Measurements from ENCODE around the gene ITGB1BP1.

ITGB1BP1 gene

DNA sequence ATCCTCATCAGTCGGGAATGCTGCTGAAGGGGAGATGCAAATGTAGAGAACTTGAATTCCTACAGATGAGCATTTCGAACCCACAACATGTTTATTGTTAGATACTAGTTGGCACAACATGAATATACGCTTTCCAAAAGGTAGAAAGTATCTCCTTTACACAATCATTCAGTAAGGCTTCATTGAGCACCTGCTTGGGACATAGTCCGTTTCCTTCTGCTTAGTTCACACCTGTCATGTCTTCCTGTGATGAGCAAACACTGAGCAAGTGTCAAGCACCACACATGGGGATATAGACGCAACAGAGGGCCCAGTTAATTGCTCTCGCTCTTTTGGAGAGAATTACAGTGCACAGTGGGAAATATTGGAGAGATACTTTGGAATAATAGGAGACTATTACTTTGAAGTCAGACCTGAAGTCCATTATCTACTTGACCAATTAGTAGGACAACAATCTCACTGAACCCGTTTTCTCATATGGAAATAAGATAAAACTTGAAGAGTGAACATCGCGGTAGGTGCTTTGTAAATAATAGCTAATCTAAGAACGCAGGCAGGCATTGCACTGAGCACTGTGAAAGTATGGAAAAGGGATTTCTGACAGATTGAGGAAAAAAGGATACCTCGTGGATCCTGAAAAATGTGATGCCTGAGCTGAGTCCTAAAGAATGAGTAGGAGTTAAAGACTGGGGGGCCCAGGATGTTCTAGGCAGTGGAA lies 1.3 kb upstream of the ITGB1BP1 start:
- DNase-seq, result no peak

DNA sequence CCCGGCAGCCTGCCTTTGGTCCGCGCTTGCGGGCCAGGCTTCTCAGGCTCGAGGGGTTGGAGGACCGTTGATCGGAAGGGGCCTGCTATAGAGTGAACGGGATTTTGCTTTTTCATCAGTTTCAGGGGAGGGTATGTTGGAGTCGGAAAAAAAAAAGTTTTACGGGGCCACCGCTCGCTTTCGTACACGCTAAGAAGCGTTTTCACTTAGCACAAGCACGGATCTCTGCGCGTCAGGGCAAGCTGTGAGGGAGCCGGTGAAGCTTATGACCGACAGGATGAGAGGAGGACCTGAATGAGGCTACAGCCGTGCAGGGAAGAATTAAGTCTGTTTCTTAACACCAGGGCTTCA lies 569 bp upstream of the ITGB1BP1 start:
- DNase-seq, result no peak

DNA sequence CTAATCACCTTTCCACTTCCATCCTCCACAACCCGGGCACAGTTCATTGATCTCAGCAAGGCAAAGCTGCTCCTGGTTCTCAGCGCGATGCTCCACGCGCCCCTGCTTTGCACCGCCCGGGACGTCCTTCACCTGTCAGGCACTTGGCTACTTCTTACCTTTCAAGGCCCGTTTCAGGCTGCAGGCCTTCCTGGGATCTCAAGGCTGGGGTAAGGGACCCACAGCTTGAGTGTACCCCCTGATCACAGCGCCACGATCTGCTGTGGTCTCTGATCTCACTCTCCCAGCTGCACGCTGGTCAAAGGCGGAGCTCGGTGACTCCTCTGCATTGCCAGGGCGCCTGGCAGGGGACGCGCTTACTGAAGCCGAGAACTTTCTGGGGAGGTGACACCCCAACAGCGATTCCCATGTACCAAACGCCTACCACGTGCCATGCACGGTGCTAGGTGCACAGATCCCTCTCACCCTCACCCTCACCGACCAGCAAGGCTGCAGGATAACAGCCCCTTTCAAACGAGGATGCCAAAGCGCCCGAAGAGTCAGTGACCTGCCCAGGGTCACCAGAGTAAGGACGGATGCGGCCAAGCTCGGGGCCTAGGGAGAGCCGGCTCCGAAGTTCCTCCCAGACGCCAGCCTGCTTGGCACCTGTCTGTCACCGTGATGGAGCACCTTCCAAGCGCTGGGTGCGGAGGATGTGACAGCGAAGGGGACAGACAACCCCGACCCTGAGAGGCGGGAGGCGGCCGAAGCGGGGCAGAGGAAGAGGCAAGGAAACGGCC lies 818 bp downstream of the ITGB1BP1 start:
- peak; percentile 42 to 59 for DNase-seq

DNA sequence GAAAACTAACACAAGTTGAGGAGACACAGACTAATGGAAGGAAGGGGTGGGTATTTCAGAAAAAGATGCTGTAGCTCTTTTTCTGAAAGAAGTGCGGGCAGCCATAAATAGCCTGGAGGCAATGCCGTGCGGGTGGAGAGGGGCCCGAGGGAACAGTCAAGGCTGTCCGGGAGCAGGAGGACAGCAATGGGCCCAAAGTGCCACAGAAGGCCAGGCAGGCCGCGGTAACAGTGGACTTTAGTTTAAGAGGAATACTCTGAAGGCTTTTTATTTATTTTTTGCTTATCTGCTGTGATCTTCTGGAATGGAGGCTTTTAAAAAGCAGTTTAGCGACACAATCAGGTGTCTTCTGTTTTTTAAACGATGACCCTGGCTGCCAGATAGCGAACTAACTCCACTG lies 2.8 kb downstream of the ITGB1BP1 start:
- DNase-seq, result no peak

DNA sequence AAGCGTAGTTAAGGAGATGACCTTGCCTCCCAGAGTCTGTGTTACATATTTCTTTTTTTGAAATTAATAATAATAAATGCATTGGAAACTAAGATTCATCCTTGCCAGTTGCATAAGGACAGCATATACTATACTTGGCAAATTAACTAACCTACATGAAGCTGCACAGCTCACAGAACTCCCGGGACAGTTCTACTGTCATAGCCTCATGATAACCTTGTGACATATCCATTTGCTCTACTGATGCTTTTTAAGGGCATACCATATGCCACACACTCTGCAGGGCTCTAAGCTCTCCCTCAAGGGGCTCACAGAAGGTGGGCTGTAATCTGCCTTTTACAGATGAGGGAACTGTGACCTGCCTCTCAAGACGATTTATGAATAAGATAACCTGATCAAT lies 3.8 kb downstream of the ITGB1BP1 start:
- no peak for DNase-seq

DNA sequence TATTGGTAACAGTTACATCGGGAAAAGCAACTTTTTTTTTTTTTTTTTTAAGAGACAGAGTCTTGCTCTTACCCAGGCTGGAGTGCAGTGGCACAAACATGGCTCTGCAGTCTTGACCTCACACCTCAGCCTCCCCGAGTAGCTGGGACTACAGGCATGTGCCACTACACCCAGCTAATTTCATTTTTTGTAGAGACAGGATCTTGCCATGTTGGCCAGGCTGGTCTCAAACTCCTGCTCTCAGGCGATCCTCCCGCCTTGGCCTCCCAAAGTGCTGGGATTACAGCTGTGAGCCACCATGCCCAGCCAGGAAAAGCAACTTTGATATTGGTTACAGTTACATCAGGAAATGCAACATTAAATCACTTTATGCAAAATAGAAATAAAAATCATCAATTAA lies 4.6 kb downstream of the ITGB1BP1 start:
- no peak for DNase-seq

DNA sequence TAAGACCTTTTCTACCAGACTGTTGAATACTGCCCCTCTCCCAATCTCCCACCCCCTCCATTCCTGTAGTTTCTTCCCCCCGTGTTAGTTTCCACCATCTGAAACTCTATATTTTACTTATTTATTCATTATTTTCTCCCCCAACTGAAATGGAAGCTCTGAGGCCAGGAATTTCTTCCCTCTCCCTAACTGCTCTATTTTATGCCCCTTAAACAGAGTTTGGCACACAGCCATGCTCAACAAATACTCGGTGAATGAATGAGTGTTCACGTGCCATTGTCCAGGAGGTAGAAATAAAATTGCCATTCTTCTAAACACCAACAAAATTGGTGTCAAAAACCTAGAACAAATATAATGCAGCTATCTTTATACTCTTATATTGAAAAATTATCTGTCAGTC lies 5.6 kb downstream of the ITGB1BP1 start:
- no peak for DNase-seq

DNA sequence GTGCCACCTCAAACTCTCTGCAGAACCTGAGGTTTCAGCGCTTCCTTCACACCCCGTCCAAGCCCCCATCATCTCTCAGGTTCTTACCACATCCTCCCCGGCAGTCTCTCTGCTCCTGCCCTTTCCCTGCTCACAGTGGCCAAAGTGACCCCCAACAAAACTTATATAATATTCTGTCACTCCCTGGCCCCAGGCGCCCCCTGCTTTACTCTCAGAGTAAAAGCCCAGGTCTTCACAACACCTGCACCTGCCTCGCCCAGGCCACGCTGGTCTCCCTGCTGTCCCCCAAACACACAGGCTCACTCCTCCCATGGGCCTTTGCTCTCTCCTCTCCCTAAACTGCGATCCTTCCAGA lies 6.4 kb downstream of the ITGB1BP1 start:
- DNase-seq, result no peak

DNA sequence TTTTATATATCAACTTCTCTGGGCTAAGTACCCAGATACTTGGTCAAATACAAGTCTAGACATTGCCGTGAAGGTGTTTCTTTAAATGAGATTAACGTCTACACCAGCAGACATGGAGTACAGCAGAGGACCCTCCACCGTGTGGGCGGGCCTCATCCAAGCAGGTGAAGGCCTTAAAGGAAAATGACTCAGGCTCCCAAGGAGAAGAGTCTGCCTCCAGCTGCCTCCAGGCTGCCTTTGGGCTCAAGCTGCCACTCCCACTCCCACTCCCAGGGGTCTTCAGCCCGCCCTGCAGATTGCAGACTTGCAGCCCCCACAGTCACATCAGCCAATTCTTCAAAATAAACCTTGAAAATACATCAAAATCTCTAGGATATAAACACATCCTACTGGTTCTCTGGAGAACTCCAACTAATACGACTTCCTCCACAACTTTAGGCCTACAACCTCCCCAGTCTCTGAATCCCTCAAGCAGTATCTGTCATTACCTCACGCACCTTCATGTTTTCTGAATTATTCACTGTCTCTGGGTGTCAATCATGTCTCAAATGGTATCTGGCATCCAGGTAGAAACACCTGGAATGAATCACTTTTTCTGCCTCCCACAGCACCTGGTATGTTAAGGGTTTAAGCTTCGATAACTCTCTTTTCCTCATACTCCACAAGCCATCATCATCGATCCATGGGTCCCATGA lies 6.9 kb downstream of the ITGB1BP1 start:
- no peak for DNase-seq

DNA sequence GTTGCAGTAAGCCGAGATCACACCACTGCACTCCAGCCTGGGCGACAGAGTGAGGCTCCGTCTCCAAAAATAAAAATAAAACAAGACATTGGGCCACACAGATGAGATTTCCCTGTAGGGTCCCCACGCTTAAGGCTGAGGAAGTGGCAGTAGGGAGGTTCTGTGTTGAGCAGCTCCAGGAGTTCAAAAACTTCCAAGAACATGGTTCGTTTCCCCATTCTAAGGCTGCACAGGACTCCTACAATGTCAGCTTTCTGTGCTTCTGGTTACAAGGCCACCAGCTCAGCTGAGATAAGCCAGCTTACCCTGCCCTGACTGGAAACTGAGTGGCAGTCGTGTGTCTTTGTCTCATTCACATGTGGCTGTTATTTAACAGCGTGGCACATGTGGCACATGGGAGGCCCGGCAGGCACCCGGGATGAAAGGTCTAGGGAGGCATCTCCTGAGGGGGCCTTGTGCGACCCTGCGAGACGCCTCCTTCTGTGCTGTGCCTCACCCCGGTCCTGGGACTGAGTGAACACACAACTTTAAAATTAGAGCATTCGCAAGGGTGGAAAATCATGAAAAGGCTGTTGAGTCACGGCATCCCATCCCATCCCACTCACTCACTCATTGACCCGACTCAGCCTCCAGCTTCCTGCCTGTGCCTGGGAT lies 7.7 kb downstream of the ITGB1BP1 start:
- no peak for DNase-seq

DNA sequence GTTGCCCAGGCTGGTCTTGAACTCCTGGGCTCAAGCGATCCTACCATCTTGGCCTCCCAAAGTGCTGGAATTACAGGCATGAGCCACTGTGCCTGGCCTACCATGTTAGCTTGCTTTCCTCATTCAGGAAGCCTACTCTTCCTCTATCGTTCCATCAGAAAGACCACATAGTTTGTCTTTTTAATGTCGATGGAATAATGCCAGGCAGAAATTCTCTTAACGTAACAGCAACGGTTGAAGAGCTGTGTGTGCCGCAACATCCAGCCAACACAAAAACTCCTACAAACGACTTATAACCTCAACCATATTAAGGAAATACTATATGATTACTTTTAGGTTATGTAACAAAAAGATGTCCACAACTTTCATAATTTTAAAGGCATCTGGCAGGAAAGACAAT lies 10.5 kb downstream of the ITGB1BP1 start:
- DNase-seq, result no peak

DNA sequence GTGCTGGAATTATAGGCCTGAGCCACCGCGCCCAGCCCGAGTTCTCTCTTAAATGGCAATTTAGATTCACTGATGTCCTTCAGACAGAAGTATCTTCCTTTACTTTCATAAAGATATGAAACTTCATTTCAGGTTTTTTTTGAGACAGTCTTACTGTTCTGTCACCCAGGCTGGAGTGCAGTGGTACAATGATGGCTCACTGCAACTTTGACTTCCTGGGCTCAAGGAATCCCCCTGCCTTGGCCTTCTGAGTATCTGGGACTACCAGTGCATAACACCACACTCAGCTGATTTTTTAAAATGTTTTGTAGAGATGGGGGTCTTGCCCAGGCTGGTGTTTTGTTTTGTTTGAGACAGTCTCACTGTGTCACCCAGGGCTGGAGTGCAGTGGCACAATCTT lies 13.2 kb downstream of the ITGB1BP1 start:
- no peak for DNase-seq

DNA sequence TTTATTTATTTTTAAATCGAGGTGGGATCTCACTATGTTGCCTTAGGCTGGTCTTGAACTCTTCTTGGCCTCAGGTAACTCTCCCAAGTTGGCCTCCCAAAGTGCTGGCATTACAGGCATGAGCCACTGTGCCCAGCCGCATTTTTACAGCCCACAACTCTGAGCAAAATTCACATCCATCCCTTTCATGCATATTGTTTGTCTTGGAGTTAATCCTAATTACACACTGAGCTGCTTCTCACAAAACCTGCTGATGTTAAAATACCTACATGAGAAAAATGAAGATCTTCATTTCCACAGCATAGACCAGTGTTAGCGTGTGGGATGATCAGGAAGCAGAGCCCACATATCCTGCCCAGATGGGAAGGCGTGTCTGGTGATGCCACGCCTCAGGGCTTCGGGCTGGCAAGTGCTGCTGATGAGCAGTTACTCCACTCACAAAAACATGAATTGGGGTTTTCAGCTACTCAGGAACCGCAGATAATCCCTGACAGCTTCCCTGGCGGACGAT lies 14.6 kb downstream of the ITGB1BP1 start:
- DNase-seq, result no peak

DNA sequence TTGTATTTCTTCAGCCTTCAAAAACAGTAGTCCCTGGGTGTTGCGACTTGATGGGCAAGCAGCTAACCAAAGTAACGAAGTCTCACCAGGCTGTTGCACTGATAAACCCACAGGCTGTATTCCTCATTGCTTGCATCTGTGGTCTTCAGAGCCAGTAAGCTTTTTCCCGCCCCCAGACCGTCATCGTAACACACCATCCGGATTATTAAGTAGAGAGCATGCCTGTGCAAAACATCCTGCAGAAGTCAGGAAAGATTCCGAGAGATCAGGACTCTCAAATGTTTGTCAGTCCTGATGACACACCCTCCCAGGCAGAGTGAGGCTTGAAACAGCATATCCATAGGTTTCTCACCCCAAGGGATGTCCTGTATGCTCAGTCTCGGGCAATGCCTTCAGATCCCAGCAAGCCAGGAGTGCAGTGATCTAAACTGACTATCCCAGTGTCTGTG lies 15.9 kb downstream of the ITGB1BP1 start:
- no peak for DNase-seq

DNA sequence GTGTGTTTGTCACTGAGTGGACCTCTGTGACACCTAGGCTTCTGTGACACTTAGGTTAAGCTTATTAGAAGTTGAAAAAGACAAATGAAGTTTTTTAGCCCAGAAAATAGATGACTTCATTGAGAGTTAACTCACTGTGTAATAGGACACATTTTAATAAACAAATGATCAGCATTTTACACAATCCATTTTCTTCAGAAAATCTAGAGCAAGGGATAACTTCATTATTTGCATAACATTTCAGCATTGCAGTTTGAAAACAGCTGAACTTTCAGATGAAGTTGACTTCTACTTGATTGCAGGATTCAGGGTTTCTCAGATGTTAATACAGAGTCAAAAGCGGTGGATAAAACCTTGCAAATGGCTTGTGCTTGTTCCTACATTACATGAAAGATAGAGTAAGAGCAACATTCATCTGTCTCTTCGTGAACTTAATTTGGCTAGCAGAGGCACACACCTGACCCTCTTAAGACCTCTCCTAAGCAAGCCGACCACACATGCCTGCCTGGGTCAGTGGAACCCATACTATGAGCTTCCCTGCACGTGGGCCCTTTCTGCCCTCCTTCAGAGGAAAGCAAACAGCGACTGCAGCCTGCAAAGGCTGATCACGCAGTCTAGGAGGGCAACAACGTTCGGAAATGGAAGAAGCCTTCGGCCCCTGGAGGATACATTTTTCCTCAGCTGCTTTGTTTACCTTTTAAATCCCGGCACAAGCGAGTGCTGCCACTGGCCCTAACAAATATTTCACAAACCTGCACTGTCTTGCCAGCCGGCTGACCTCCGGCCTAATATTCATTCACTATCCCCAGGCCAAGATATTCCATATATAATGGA lies 16.6 kb downstream of the ITGB1BP1 start:
- DNase-seq, result no peak

DNA sequence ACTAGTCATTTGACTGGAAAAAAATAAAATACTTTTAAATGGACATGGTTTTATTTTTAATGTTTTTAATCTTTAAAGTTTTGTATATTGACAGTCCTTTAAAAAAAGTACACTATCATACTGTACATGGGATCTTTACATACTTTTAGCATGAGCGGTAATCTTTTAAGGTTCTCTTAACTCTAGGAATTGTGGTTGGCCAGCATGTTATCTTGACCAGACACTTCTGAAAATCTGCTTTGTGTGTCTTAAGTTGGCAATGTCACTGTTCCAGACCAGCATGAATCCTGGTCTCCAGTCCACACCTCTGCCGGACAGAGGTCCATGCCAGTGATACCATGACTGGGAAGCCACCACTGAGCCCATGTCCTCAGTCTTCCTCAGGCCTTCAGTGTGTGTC lies 17.7 kb downstream of the ITGB1BP1 start:
- no peak for DNase-seq

DNA sequence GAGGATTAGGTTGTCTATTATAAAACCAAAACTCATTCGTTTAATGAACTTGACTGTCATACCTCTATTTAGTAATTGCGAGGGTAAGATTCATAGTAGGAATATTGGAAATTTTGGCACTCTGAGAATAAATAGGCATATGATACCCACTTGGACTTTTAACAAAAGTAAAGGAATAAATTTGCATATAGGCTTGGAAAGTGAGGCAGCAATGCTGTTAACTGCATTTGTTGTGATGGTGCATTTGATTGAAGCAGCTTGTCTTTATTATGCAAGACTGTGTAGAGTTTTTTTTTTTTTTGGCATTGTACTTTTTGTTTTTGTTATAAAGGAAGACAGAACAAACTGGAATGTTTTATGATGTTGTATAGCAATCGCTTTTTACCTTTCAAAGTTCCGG lies 18.9 kb downstream of the ITGB1BP1 start:
- no peak for DNase-seq

DNA sequence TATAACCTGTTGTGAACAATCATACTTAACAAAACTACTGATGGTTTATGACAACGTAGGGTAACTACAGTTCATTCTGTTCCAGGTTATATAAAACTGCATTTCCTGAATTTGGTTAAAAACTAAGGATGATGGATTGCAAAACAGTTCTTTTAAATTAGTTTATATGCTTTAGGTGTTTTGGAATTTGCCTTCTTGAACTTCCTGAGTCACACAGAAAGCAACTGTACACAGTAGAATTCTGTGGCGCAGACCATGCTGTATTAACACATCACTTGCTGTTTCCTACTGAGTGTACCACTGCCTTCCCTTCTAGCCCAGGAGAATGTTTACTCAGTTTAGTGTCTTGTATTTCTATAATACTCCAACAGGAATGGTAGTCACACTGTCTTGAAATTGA lies 19.4 kb downstream of the ITGB1BP1 start:
- DNase-seq, result no peak

DNA sequence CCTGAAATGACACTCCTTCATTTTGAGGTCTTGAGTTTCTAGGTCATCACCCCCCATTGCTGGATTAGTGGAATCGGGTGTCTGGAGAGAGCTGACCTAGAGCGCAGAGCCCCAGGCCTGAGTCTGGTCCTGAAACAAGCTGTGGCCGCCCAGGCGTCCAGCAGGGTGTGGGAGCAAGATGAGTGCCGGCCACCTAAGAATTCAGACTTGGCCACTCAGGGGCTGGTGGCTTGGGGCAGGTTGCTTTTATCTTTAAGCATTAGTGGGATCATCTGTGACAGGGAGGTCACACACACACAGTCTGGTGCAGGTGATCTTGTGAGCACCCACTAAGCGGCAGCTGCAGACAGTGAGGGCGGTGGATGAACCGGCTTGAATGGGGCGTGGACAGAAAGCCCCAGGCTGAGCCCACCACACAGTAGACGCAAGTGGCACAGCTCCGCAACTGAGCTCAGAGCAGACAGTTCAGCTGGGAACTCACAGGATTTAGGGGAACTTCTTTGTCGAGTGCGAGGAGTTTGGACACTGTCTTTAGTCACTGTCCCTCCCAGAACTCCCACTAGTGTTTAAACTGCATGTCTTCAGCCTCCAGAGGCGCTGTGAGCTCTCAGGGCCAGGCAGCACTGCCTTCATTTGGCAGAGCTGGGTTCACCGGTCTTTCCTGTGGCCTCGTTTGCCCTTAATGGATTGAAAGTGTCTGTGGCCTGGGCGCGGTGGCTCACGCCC lies 21.5 kb downstream of the ITGB1BP1 start:
- DNase-seq, result no peak

DNA sequence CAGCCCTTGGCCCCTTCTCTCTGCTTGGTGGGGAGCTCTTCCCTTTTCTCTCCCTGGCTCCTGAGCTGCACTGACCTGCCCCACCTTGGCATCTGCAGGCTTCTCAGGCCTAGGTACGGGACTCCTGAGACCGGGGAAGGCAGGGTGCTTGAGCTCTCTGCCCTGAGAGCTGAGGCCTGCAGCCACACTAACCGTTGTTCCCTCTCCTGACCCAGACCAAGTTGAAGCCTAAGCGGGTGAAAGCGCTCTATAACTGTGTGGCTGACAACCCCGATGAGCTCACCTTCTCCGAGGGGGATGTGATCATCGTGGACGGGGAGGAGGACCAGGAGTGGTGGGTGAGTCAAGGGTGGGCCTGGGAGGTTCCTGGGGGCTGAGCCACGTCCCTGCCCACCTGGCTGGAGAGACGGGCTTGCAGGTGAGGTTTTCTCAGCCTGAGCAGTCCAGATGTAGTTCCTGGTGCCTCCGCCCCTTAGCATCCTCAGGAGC lies 22.2 kb downstream of the ITGB1BP1 start:
- DNase-seq, result no peak

DNA sequence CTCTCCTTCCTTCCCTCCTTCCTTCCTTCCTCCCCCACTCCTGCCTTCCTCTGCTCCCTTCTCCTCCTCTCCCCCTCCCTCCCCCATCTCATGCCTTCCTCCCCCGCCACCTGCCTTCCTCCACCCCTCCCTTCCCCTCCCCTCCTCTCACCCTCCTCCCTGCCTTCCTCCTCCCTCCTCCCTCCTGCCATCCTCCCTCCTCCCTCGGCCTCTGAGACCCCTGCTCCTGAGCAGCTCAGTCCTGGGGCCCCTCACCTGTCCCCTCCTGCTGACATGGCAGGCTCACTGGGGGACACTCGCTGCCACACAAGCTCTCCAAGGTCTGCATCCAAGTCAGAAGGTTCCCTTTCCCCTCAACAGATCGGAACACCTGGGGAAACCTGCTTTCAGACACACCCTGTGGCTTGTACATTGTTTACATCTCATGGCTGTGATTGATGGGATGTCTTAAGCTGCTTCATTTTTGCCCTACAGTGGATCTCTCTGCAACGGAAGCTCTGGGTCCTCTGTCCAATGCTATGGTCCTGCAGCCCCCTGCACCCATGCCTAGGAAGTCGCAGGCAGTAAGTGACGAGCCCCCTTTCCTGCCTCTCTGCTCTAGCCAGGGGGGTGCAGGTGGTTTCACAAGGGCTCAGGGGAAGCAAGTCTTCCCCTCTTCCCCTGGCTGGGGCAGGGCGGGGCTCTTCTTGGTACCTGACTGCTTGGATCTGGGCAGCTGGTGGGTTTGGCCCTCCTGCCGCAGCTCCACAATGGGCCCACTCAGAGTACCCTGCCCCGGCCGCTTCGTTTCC lies 22.9 kb downstream of the ITGB1BP1 start:
- peak; percentile 20 to 54 for DNase-seq

Measured in NCI-H187 (cell line).